GM12892 (cell line): ENCODE data around the gene ASXL2.

Experiments used
- POLR2A ChIP-seq: IDR thresholded peaks from 2 replicates; pipeline ENCODE4 v1.6.1; 2011; ENCODE audit warnings: low read depth, low read length, control low read depth
- POLR2AphosphoS5 ChIP-seq: IDR thresholded peaks from 2 replicates; pipeline ENCODE4 v1.6.1; 2011; ENCODE audit warnings: low read depth, low read length, control low read depth
- TAF1 ChIP-seq: IDR thresholded peaks from 2 replicates; pipeline ENCODE4 v1.6.1; 2011; ENCODE audit warnings: low read depth, mild to moderate bottlenecking, control low read depth, low read length, borderline replicate concordance

DNA sequence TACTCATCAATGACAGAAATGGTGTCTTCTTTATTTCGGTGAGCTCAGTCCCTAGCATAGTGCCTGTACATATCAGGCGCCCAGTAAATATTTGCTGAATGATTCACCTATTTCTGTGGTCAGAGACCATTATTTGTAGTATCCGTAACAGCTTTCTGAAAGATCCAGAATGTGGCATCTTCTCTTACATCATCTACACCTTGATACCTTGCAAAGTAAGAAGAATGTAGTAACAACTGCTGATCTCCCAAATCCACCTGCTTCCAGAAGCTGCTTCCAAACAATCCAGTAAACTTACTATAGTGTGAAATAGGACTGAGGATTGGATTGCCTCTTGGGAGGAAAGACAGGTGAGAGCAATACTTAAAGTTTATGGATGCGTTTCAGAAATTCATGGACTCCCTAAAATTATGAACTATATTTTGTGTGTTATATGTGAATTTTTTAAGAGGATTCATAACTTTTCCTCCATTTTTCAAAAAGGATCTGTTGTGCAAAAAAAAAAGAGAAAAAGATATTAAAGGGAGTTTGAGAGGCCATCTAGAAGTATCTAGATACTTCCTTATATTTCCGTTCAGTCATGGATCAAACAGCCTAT lies 945 bp upstream of the ASXL2 start:
- TF ChIP-seq POLR2AphosphoS5 (no peak), POLR2A (no peak), TAF1 (no peak)
